Fibroblast of lung (primary cell): ENCODE results near the gene RBM23. TPM values are rescaled to one million over a fixed set of nuclear protein-coding genes. Genes with fewer than 3 reads are reported as not detected.
A peak's percentile ranks its signal among the peaks of the same experiment; 100 is the strongest.
"Not testable (repeated sequence)": the region's sequence is repeated elsewhere in the genome, so short reads cannot be mapped to it uniquely, and the experiment has no call there.

ENCODE experiments used
- DNase-seq, 2 donors: peaks; one replicate each; pipeline versions ENCODE4 v3.0.0 to v3.0.0-alpha.2; 2010; ENCODE audit warnings: low read depth in 2 of 2
- H2AFZ ChIP-seq: 2 replicates; pipeline ENCODE4 v1.5.1; 2012; ENCODE audit warnings: low read length, control low read depth, inconsistent platforms
- H3K27ac ChIP-seq: 2 replicates; pipeline ENCODE4 v1.5.1; 2011; ENCODE audit warnings: low read length, control low read depth; ENCODE audit not compliant: insufficient read depth
- H3K27me3 ChIP-seq: 2 replicates; pipeline ENCODE4 v1.5.1; 2011; ENCODE audit warnings: mild to moderate bottlenecking, low read length; ENCODE audit not compliant: control insufficient read depth, insufficient read depth
- H3K36me3 ChIP-seq: 2 replicates; pipeline ENCODE4 v1.5.1; 2011; ENCODE audit warnings: low read length; ENCODE audit not compliant: control insufficient read depth, insufficient read depth
- H3K4me1 ChIP-seq: 2 replicates; pipeline ENCODE4 v1.5.1; 2011; ENCODE audit warnings: low read length; ENCODE audit not compliant: control insufficient read depth, insufficient read depth; ENCODE audit errors: extremely low read depth
- H3K4me2 ChIP-seq: 2 replicates; pipeline ENCODE4 v1.5.1; 2011; ENCODE audit warnings: low read length, control low read depth; ENCODE audit not compliant: insufficient read depth; ENCODE audit errors: extremely low read depth
- H3K4me3 ChIP-seq, 4 experiments: fragments of 200-600 bp in 1 of 4; sonication (generic) in 1 of 4; replicated peaks in 1 of 4; 2 replicates each; pipeline ENCODE4 v1.5.1; 2011 to 2016; ENCODE audit warnings: low read length in 4 of 4, low read depth in 3 of 4, mild to moderate bottlenecking in 3 of 4, control low read depth in 2 of 4, inconsistent platforms in 1 of 4, mixed read lengths in 1 of 4; ENCODE audit not compliant: insufficient read depth in 1 of 4; ENCODE audit errors: control extremely low read depth in 1 of 4
- H3K79me2 ChIP-seq: 2 replicates; pipeline ENCODE4 v1.5.1; 2012; ENCODE audit warnings: mild to moderate bottlenecking, low read length, inconsistent platforms; ENCODE audit not compliant: control insufficient read depth, insufficient read depth
- H3K9ac ChIP-seq: 2 replicates; pipeline ENCODE4 v1.5.1; 2011; ENCODE audit warnings: mild to moderate bottlenecking, low read length, control low read depth; ENCODE audit not compliant: insufficient read depth
- H3K9me3 ChIP-seq: 2 replicates; pipeline ENCODE4 v1.5.1; 2012; ENCODE audit warnings: low read depth, low read length; ENCODE audit not compliant: control insufficient read depth, insufficient read depth
- H4K20me1 ChIP-seq: 2 replicates; pipeline ENCODE4 v1.5.1; 2011; ENCODE audit warnings: low read length; ENCODE audit not compliant: control insufficient read depth, insufficient read depth; ENCODE audit errors: extremely low read depth
- EZH2 ChIP-seq: IDR thresholded peaks from 2 replicates; pipeline ENCODE4 v1.5.1; 2012; ENCODE audit warnings: low read length, control low read depth, mild to moderate bottlenecking; ENCODE audit errors: missing control alignments
- polyA plus RNA-seq, 2 donors: library from polyadenylated mRNA; depleted of rRNA in 1 of 2; stranded (reverse) in 1 of 2; unstranded in 1 of 2; fragments of >200 nt; gene quantifications; 2 replicates each; pipeline ENCODE4 v1.2.1, GENCODE V29; 2011 to 2012; ENCODE audit warnings: missing spikeins in 1 of 2
- total RNA-seq: library from RNA; depleted of rRNA; stranded (reverse); fragments of >200 nt; gene quantifications from 2 replicates; pipeline ENCODE4 v1.2.1, GENCODE V29; 2014
- TF ChIP-seq, protein P1 (sequence below), 2 donors: IDR thresholded peaks in 1 of 2; conservative IDR thresholded peaks in 1 of 2; 1 replicate in 1 of 2; 2 replicates in 1 of 2; pipeline ENCODE4 v1.5.1; 2011 to 2012; ENCODE audit warnings: low read length in 2 of 2, control low read depth in 1 of 2, inconsistent platforms in 1 of 2, low read depth in 1 of 2, mild to moderate bottlenecking in 1 of 2

Gene RBM23
- total and polyA plus RNA-seq, 2 donors (not counting 1 experiment from before 2014, with no cell fraction given), result 51.0 to 85.3 TPM

DNA sequence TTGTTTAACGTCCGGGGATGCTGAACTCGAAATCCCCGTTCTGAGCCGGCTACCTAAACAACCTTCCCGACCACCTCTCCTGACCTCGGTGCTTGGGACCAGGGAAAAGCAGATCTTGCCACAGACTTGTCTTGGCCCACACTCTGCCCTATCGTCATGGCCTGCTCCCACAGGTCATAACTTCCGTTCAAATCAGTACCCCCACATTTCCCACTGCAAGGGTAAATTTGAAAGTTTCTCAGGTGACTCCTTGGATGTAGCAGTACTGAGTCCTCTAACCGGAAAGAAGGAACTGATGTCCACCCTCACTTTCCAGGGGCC lies 612 bp upstream of the RBM23 start:
- H3K4me1 ChIP-seq, result no peaks in the 10 kb centered on the region
- TF ChIP-seq, protein P1, sequence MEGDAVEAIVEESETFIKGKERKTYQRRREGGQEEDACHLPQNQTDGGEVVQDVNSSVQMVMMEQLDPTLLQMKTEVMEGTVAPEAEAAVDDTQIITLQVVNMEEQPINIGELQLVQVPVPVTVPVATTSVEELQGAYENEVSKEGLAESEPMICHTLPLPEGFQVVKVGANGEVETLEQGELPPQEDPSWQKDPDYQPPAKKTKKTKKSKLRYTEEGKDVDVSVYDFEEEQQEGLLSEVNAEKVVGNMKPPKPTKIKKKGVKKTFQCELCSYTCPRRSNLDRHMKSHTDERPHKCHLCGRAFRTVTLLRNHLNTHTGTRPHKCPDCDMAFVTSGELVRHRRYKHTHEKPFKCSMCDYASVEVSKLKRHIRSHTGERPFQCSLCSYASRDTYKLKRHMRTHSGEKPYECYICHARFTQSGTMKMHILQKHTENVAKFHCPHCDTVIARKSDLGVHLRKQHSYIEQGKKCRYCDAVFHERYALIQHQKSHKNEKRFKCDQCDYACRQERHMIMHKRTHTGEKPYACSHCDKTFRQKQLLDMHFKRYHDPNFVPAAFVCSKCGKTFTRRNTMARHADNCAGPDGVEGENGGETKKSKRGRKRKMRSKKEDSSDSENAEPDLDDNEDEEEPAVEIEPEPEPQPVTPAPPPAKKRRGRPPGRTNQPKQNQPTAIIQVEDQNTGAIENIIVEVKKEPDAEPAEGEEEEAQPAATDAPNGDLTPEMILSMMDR (conservative IDR thresholded peaks at IDR 0.05 in 1 of 2, IDR thresholded peaks at IDR 0.05 in 1 of 2; ENCODE audit: low read depth in 1 of 2, low read length in 2 of 2), result no peak
- TF ChIP-seq EZH2, result no peak
- peak overlapping the region in 3 of 4 experiments; percentile 3 to 53 (median 39) for H3K4me3 ChIP-seq
- no peaks in the 10 kb centered on the region for H4K20me1 ChIP-seq
- no peaks in the 10 kb centered on the region for H3K27me3 ChIP-seq
- H3K27ac ChIP-seq, result peak overlapping the region; percentile 68
- H3K9ac ChIP-seq, result peak overlapping the region; percentile 62
- H3K9me3 ChIP-seq, result no peaks in the 10 kb centered on the region
- H3K36me3 ChIP-seq, result peaks cover 7% of the 10 kb centered on the region
- peak overlapping the region; percentile 36 for H3K4me2 ChIP-seq
- peaks cover 18% of the 10 kb centered on the region for H3K79me2 ChIP-seq
- H2AFZ ChIP-seq, result peak overlapping the region; percentile 34
- no peak for DNase-seq

DNA sequence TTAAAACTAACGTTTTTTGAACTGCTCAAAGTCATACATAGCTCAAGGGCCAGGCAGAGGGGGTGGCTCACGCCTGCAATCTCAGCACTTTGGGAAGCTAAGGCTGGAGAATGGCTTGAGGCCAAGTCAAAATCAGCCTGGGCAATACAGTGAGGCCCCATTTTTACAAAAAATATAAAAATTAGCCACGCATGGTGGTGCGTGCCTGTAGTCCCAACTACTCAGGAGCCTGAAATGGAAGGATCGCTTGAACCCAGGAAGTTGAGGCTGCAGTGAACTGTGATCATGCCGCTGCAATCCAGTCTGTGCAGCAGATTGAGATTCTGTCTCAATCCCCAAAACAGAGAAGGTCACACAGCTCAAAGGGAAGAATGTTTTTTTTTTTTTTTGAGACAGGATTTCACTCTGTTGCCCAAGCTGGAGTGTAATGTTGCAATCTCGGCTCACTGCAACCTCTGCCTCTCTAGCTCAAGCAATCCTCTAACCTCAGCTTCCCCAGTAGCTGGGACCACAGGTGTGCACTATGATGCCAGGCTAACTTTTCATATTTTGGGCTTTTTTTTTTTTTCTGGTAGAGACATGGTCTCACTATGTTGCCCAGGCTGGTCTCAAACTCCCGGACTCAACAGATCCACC lies 2.9 kb downstream of the RBM23 start:
- peak in 1 of 2 donors; percentile 69 for DNase-seq
- peaks cover 2% of the 10 kb centered on the region for H3K36me3 ChIP-seq

DNA sequence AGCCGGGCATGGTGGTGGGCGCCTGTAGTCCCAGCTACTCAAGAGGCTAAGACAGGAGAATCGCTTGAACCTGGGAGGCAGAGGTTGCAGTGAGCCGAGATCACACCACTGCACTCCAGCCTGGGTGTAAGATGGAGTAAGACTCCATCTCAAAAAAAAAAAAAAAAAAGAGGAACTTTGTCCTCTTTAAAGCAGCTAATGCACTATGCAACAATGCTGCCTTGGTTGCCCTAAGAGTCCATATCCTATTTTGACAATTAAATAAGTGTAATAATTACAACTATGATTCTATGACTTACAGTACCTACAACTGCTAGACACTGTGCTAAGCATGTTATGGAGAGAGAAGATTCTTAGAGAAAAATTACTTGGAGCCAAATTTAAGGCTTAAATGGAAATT lies 4.1 kb downstream of the RBM23 start:
- not testable (repeated sequence) for H3K36me3 ChIP-seq, H3K4me2 ChIP-seq, H2AFZ ChIP-seq, H3K4me3 ChIP-seq, H3K4me1 ChIP-seq, H4K20me1 ChIP-seq, H3K9me3 ChIP-seq, H3K27ac ChIP-seq, H3K27me3 ChIP-seq, DNase-seq, H3K9ac ChIP-seq
- peaks cover 26% of the 10 kb centered on the region for H3K79me2 ChIP-seq

More for the DNA sequence above, 2.9 kb downstream of the RBM23 start:
- Histone ChIP-seq H3K4me3 (no peak overlapping the region), H3K79me2 (peaks cover 26% of the 10 kb centered on the region), H2AFZ (no peak overlapping the region), H3K9me3 (no peaks in the 10 kb centered on the region), H4K20me1 (no peaks in the 10 kb centered on the region), H3K4me1 (no peaks in the 10 kb centered on the region), H3K27ac (peak overlapping the region; percentile 10), H3K9ac (no peak overlapping the region), H3K27me3 (no peaks in the 10 kb centered on the region), H3K4me2 (no peak overlapping the region)
- no peak for TF ChIP-seq EZH2
- TF ChIP-seq, protein P1 (conservative IDR thresholded peaks at IDR 0.05 in 1 of 2, IDR thresholded peaks at IDR 0.05 in 1 of 2; ENCODE audit: low read depth in 1 of 2, low read length in 2 of 2), result no peak
